Spinal cord (tissue), 10 donors: ENCODE data around the gene LIN37. TPM values are rescaled to one million over a fixed set of nuclear protein-coding genes. Genes with fewer than 3 reads are reported as not detected.
"Not testable (repeated sequence)": the region's sequence is repeated elsewhere in the genome, so short reads cannot be mapped to it uniquely, and the experiment has no call there.

Experiments used
- DNase-seq, 6 donors: peaks; one replicate each; pipeline versions ENCODE4 v3.0.0 to v3.0.0-alpha.2; 2013 to 2015; ENCODE audit warnings: low spot score in 6 of 6, low read depth in 4 of 6
- H3K27ac ChIP-seq: one replicate; pipeline ENCODE4 v1.5.1; 2013; ENCODE audit warnings: low read depth, low read length, control low read depth
- H3K27me3 ChIP-seq: one replicate; pipeline ENCODE4 v1.6.1; 2013; ENCODE audit warnings: low read length; ENCODE audit not compliant: control insufficient read depth, insufficient read depth
- H3K36me3 ChIP-seq: one replicate; pipeline ENCODE4 v1.6.1; 2013; ENCODE audit warnings: low read length; ENCODE audit not compliant: control insufficient read depth, insufficient read depth
- H3K4me1 ChIP-seq: one replicate; pipeline ENCODE4 v1.6.1; 2013; ENCODE audit warnings: low read length; ENCODE audit not compliant: control insufficient read depth, insufficient read depth
- H3K4me3 ChIP-seq: one replicate; pipeline ENCODE4 v1.5.1; 2013; ENCODE audit warnings: low read depth, low read length, control low read depth
- H3K9me3 ChIP-seq: one replicate; pipeline ENCODE4 v1.6.1; 2013; ENCODE audit warnings: low read length; ENCODE audit not compliant: control insufficient read depth, insufficient read depth
- WGBS: methylation state at CpG from one replicate; pipeline ENCODE4 v1.1.5; 2013; ENCODE audit warnings: missing lambda C conversion rate; ENCODE audit not compliant: insufficient coverage; 5-methylcytosine and 5-hydroxymethylcytosine counted together
- polyA plus RNA-seq, 2 donors: library from polyadenylated mRNA; unstranded; fragments of 120-200 nt; gene quantifications; one replicate each; pipeline ENCODE4 v1.2.1, GENCODE V29; 2013; ENCODE audit not compliant: insufficient read length in 2 of 2
- total RNA-seq, 2 donors: library from RNA; depleted of rRNA in 1 of 2; stranded (reverse); fragments of 120-200 nt in 1 of 2; fragments of >200 nt in 1 of 2; gene quantifications; one replicate each; pipeline versions ENCODE4 v1.2.3 to v1.2.4, GENCODE V29; 2013 to 2014
- donor health status: healthy.

The LIN37 gene
- total and polyA plus RNA-seq, 4 donors = 5.1 to 18.3 (median 16.7) TPM

GRCh38 chr19:35795564-35795963 is 47.2 kb downstream of the LIN37 start:
- not testable (repeated sequence) for H3K36me3 ChIP-seq, H3K9me3 ChIP-seq, H3K27ac ChIP-seq, H3K4me3 ChIP-seq, DNase-seq
- H3K27me3 ChIP-seq = peaks cover 10% of the 10 kb centered on the region
- WGBS = no CpG with 5 or more reads among the region's 1 CpG
- H3K4me1 ChIP-seq = peaks cover 13% of the 10 kb centered on the region

GRCh38 chr19:35796645-35797542 is 48.5 kb downstream of the LIN37 start:
- Histone ChIP-seq H3K36me3 (no peaks in the 10 kb centered on the region), H3K4me1 (peaks cover 13% of the 10 kb centered on the region), H3K9me3 (no peaks in the 10 kb centered on the region), H3K27me3 (peaks cover 10% of the 10 kb centered on the region), H3K4me3 (no peak overlapping the region), H3K27ac (no peak overlapping the region)
- DNase-seq = no peak
- WGBS = 13% methylated on average over 39 of the region's 39 CpGs

GRCh38 chr19:35797663-35798062 is 49.3 kb downstream of the LIN37 start:
- peak in 2 of 6 donors; percentile 69 to 82 for DNase-seq

GRCh38 chr19:35801828-35802227 is 53.5 kb downstream of the LIN37 start:
- no peak overlapping the region for H3K4me3 ChIP-seq
- no peaks in the 10 kb centered on the region for H3K36me3 ChIP-seq
- no peaks in the 10 kb centered on the region for H3K9me3 ChIP-seq
- 67% methylated on average over 2 of the region's 3 CpGs for WGBS
- peaks cover 10% of the 10 kb centered on the region for H3K4me1 ChIP-seq
- no peak for DNase-seq
- H3K27me3 ChIP-seq = peaks cover 7% of the 10 kb centered on the region
- H3K27ac ChIP-seq = no peak overlapping the region

More at GRCh38 chr19:35797663-35798062, 49.3 kb downstream of the LIN37 start:
- Histone ChIP-seq H3K27me3 (peaks cover 10% of the 10 kb centered on the region), H3K27ac (no peak overlapping the region), H3K4me3 (no peak overlapping the region), H3K4me1 (peaks cover 13% of the 10 kb centered on the region), H3K9me3 (no peaks in the 10 kb centered on the region), H3K36me3 (no peaks in the 10 kb centered on the region)
- 2% methylated on average over 15 of the region's 15 CpGs for WGBS

Other genes with a start within 250 kb of the LIN37 start
- 10 to 100 TPM; 10.4 to 49.0 TPM for gene DMKN, start 234.9 kb upstream of the LIN37 start, total RNA-seq
- gene DMKN, start 234.9 kb upstream of the LIN37 start, polyA plus RNA-seq = 10 to 100 TPM; 18.1 to 31.2 TPM
- under 1 TPM in 1 of 2 donors, not detected in 1; 0.06 TPM for gene SBSN, start 220.3 kb upstream of the LIN37 start, total RNA-seq
- gene SBSN, start 220.3 kb upstream of the LIN37 start, polyA plus RNA-seq = under 1 TPM; 0.17 to 0.50 TPM
- gene GAPDHS, start 215.1 kb upstream of the LIN37 start, total RNA-seq = under 1 TPM in 1 of 2 donors, not detected in 1; 0.11 TPM
- gene GAPDHS, start 215.1 kb upstream of the LIN37 start, polyA plus RNA-seq = not detected
- 100 to 1,000 TPM in 1 of 2 donors, 10 to 100 TPM in 1; 58.2 to 126 TPM for gene TMEM147, start 202.9 kb upstream of the LIN37 start, total RNA-seq
- gene TMEM147, start 202.9 kb upstream of the LIN37 start, polyA plus RNA-seq = 100 to 1,000 TPM; 108 to 109 TPM
- not detected for gene ATP4A, start 184.9 kb upstream of the LIN37 start, total RNA-seq
- under 1 TPM; 0.30 to 0.41 TPM for gene ATP4A, start 184.9 kb upstream of the LIN37 start, polyA plus RNA-seq
- gene PMIS2, start 162.4 kb upstream of the LIN37 start, total RNA-seq = not detected
- gene PMIS2, start 162.4 kb upstream of the LIN37 start, polyA plus RNA-seq = not detected
- gene HAUS5, start 135.8 kb upstream of the LIN37 start, total RNA-seq = 10 to 100 TPM in 1 of 2 donors, 1 to 10 TPM in 1; 5.1 to 15.5 TPM
- gene HAUS5, start 135.8 kb upstream of the LIN37 start, polyA plus RNA-seq = 10 to 100 TPM; 18.2 to 26.0 TPM
- gene RBM42, start 119.5 kb upstream of the LIN37 start, total RNA-seq = 10 to 100 TPM; 18.1 to 55.3 TPM
- gene RBM42, start 119.5 kb upstream of the LIN37 start, polyA plus RNA-seq = 10 to 100 TPM; 73.4 to 76.5 TPM
- 1 to 10 TPM in 1 of 2 donors, under 1 TPM in 1; 0.59 to 2.7 TPM for gene ETV2, start 106.8 kb upstream of the LIN37 start, total RNA-seq
- 1 to 10 TPM; 4.0 to 4.6 TPM for gene ETV2, start 106.8 kb upstream of the LIN37 start, polyA plus RNA-seq
- 100 to 1,000 TPM; 321 to 628 TPM for gene COX6B1, start 100.3 kb upstream of the LIN37 start, total RNA-seq
- gene COX6B1, start 100.3 kb upstream of the LIN37 start, polyA plus RNA-seq = 100 to 1,000 TPM; 378 to 396 TPM
- gene UPK1A, start 82.1 kb upstream of the LIN37 start, total RNA-seq = not detected
- under 1 TPM in 1 of 2 donors, not detected in 1; 0.21 TPM for gene UPK1A, start 82.1 kb upstream of the LIN37 start, polyA plus RNA-seq
- not detected for gene ZBTB32, start 44.0 kb upstream of the LIN37 start, total RNA-seq
- under 1 TPM; 0.14 to 0.68 TPM for gene ZBTB32, start 44.0 kb upstream of the LIN37 start, polyA plus RNA-seq
- 10 to 100 TPM in 1 of 2 donors, 1 to 10 TPM in 1; 8.2 to 15.3 TPM for gene KMT2B, start 30.6 kb upstream of the LIN37 start, total RNA-seq
- gene KMT2B, start 30.6 kb upstream of the LIN37 start, polyA plus RNA-seq = 10 to 100 TPM; 41.6 to 42.2 TPM
- gene IGFLR1, start 6.1 kb upstream of the LIN37 start, total RNA-seq = 1 to 10 TPM; 3.1 to 3.5 TPM
- gene IGFLR1, start 6.1 kb upstream of the LIN37 start, polyA plus RNA-seq = 10 to 100 TPM in 1 of 2 donors, 1 to 10 TPM in 1; 8.8 to 10.9 TPM
- 10 to 100 TPM in 1 of 2 donors, 1 to 10 TPM in 1; 8.8 to 23.6 TPM for gene U2AF1L4, start 3.2 kb upstream of the LIN37 start, total RNA-seq
- 10 to 100 TPM; 25.9 to 37.7 TPM for gene U2AF1L4, start 3.2 kb upstream of the LIN37 start, polyA plus RNA-seq
- 100 to 1,000 TPM in 1 of 2 donors, 10 to 100 TPM in 1; 15.9 to 106 TPM for gene PSENEN, start 2.9 kb upstream of the LIN37 start, total RNA-seq
- gene PSENEN, start 2.9 kb upstream of the LIN37 start, polyA plus RNA-seq = 10 to 100 TPM; 80.1 to 81.8 TPM
- 1 to 10 TPM; 1.8 to 2.8 TPM for gene HSPB6, start 8.5 kb downstream of the LIN37 start, total RNA-seq
- 10 to 100 TPM; 25.7 to 26.9 TPM for gene HSPB6, start 8.5 kb downstream of the LIN37 start, polyA plus RNA-seq
- 1 to 10 TPM; 2.8 to 7.8 TPM for gene PROSER3, start 9.6 kb downstream of the LIN37 start, total RNA-seq
- gene PROSER3, start 9.6 kb downstream of the LIN37 start, polyA plus RNA-seq = 10 to 100 TPM; 15.2 to 27.7 TPM
- gene ARHGAP33, start 27.0 kb downstream of the LIN37 start, total RNA-seq = 10 to 100 TPM; 13.6 to 32.6 TPM
- 100 to 1,000 TPM; 152 to 183 TPM for gene ARHGAP33, start 27.0 kb downstream of the LIN37 start, polyA plus RNA-seq
- gene PRODH2, start 64.3 kb downstream of the LIN37 start, total RNA-seq = under 1 TPM in 1 of 2 donors, not detected in 1; 0.10 TPM
- under 1 TPM; 0.27 to 0.32 TPM for gene PRODH2, start 64.3 kb downstream of the LIN37 start, polyA plus RNA-seq
- under 1 TPM; 0.30 to 0.44 TPM for gene NPHS1, start 103.9 kb downstream of the LIN37 start, total RNA-seq
- gene NPHS1, start 103.9 kb downstream of the LIN37 start, polyA plus RNA-seq = 1 to 10 TPM; 1.9 to 2.1 TPM
- gene KIRREL2, start 108.3 kb downstream of the LIN37 start, total RNA-seq = 1 to 10 TPM; 1.1 to 1.9 TPM
- 1 to 10 TPM; 2.8 to 3.5 TPM for gene KIRREL2, start 108.3 kb downstream of the LIN37 start, polyA plus RNA-seq
- 100 to 1,000 TPM; 205 to 237 TPM for gene APLP1, start 120.0 kb downstream of the LIN37 start, total RNA-seq
- gene APLP1, start 120.0 kb downstream of the LIN37 start, polyA plus RNA-seq = 1,000 to 10,000 TPM; 1,021 to 1,097 TPM
- gene NFKBID, start 152.0 kb downstream of the LIN37 start, total RNA-seq = 1 to 10 TPM; 6.4 to 6.8 TPM
- gene NFKBID, start 152.0 kb downstream of the LIN37 start, polyA plus RNA-seq = 10 to 100 TPM in 1 of 2 donors, 1 to 10 TPM in 1; 4.9 to 10.6 TPM
- 1 to 10 TPM; 1.9 to 3.5 TPM for gene HCST, start 154.0 kb downstream of the LIN37 start, total RNA-seq
- 1 to 10 TPM; 3.7 to 4.0 TPM for gene HCST, start 154.0 kb downstream of the LIN37 start, polyA plus RNA-seq
- 10 to 100 TPM; 14.1 to 34.1 TPM for gene TYROBP, start 159.7 kb downstream of the LIN37 start, total RNA-seq
- 10 to 100 TPM; 25.8 to 32.4 TPM for gene TYROBP, start 159.7 kb downstream of the LIN37 start, polyA plus RNA-seq
- 1 to 10 TPM; 5.5 to 6.6 TPM for gene LRFN3, start 187.8 kb downstream of the LIN37 start, total RNA-seq
- gene LRFN3, start 187.8 kb downstream of the LIN37 start, polyA plus RNA-seq = 10 to 100 TPM; 45.0 to 47.8 TPM
- gene SDHAF1, start 246.6 kb downstream of the LIN37 start, total RNA-seq = 10 to 100 TPM; 11.4 to 27.5 TPM
- gene SDHAF1, start 246.6 kb downstream of the LIN37 start, polyA plus RNA-seq = 10 to 100 TPM; 25.3 to 27.3 TPM